Hematopoietic multipotent progenitor cell treated with erythropoietin and hydrocortisone succinate and interleukin-3 and kit ligand, for 17 days (in vitro differentiated cells): ENCODE measurements around the gene TAL1.

Source experiments
- DNase-seq: peaks from one replicate; pipeline ENCODE4 v3.0.0-alpha.2; 2015; ENCODE audit warnings: low spot score

Gene TAL1

DNA sequence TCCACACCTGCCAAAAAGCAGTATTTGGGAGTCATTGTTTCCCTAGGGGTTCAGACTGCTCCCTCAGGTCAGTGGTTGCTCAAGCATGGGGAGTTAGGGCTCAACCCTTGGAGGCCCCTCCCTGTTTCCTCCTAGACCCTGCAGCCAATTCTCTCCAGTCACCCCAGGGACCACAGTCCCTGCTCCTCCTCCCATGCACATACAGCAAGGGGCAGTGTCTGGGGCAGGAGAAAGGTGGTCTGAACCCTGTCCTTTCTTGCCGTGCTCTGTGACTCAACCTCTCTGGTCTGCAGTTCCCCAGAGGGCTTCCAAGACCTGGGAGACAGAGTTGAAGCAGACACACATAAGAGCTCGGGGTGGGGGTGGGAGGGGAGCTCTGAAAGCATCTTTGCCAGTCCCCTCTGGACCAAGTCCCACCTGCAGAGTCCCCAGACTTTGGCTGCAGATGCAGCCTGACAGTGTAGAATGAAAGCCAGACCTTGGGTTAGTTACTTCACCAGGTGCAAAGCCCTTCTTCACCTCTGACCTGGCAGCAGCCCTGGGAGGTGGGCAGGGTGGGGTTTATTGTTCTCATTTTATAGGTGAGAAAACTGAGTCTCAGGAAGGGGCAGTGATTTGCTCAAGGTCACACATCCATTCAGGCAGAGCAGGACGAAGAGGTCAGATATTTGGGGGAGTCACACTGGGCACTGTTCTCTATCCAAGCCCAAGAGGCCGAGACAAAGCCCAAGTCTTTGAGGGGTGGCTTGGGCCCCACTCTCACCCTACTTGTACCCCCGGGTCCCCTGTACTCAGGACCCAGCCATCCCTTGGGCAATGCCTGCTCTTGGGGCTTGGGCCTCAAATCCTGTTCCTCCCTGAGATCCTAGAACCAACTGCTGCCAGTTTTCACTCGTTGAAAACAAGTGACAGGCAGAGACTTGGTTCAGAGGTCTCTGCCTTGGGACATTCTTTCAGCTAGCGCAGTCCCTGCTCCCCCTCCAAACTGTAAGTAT, 42.9 kb downstream of the TAL1 start:
- peak; percentile 59 for DNase-seq

DNA sequence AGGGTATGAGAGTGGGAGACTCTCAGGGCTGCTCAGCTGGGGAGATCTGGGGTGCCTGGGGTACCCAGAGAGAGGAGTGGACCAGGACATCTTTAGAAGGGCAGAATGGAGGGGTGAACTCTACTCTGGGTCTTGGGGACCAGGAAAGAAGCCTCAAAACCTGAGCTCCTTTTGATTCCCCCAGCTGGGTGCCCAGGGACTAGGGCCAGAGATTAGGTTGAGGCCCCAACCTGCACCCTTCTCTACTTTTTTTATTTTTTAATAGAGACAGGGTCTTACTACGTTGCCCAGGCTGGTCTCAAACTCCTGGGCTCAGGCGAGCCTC, 44.1 kb downstream of the TAL1 start:
- DNase-seq, result no peak

DNA sequence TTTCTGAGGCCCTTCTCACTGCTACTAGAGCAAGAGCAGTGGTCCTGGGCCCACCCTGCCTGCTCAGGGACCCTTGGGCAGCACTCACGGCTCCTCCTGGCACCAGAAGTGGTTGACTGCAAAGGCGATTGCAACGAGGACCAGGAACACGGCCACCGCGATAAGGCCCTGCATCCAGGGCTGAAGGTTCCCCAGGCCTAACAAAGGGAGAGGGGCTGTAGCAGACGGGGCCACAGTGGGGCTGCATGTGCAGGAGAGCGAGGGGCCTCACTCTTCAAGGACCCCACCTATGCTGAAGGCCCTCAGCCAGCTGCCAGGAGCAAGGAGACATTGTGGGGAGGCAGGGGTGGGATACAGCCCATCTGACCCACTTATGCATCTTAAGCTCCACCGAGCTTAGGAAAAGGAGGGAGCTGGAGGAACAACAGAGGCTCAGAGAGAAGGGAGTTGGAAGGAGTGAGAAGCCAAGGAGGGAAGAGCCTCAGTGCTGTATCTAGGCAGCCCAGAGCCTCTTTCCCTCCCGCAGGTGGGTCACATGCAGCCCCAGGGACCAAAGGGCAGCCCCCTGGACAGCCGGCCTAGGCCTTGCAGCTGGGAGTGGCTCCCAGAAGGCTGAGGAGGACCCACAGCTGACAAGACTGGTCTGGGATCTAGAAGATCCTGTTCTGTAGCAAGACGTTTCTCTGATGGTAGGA, 44.6 kb downstream of the TAL1 start:
- no peak for DNase-seq

DNA sequence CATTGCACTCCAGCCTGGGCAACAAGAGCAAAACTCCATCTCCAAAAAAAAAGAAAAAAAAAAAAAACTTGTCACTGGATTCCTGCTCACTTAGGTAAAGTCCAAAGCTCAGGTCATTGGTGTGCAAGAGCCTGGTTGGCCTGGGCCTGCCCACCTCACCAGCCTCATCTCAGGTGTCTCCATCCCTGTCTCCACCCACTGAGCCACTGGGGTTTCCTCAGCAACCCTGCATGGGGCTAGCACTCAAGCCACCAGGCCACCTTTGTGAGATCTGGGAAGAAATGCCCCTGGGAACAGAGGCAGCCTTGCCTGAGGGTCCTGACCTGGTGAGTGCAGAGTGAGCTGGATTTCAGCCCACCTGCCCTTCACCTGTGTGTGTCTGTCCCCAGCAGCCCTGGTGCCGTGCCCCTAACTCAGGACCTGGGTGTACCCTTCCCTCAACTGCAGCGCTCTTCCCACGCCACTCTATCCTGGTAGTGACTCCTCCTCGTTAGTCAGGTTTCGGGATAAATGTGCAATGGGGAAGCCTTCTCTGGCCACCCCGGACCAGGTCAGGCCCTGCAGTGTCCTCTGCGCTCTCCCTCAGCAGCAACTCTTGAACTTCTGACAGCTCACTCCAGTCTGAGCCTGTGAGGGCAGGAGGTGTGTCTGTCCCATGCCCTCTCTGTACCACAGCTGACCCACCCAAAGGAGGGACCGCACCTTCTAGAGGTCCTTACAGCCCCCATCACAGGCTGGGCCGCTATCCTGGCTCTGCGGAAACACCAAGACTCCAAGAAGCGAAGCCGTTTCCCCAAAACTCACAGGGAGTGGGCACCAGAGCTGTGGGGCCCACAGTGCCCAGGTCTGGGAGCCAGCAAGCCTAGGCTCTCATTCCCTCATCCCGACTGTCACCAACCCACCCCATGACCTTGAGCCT, 45.5 kb downstream of the TAL1 start:
- DNase-seq, result peak; percentile 31

DNA sequence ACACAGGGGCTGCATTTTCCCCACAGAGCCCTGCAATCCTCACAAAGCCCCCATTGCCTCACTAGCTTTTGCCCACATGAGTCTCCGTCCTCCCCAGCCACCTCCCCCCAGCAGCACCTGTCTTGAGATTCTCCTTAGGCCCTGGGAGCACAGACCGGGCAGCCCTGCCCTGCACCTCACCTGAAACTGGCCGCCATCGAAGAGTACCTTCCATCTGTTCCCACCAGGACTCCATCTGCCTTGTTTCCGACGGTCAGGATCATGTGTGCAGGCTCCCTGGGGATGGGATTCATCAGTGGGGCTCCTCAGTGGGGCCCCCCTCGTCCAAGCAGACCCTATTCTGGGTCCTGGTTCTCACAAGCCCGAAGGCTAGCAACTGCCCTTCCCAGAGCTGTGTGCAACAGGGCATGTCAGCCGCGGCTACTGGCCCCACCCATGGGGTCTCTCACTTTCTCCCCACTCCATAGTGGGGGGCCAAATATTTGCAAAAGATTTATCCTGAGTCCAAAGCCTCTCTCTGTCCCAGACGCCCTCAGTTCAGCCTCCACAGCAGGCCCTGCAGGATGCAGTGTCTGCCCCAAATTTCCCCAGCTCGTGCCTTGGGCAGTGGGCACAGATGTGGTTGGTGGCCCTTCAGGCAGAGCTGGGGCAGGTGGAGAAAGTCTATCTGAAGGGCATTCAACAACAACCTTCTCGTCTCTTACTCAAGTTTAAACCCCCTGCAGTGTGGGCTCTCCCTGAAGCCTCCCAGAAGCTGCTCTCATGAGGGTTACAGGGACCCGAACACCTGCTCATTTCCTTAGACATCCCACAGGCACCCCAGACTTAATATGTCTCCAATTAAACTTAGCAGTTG, 47.0 kb downstream of the TAL1 start:
- peak; percentile 16 for DNase-seq

DNA sequence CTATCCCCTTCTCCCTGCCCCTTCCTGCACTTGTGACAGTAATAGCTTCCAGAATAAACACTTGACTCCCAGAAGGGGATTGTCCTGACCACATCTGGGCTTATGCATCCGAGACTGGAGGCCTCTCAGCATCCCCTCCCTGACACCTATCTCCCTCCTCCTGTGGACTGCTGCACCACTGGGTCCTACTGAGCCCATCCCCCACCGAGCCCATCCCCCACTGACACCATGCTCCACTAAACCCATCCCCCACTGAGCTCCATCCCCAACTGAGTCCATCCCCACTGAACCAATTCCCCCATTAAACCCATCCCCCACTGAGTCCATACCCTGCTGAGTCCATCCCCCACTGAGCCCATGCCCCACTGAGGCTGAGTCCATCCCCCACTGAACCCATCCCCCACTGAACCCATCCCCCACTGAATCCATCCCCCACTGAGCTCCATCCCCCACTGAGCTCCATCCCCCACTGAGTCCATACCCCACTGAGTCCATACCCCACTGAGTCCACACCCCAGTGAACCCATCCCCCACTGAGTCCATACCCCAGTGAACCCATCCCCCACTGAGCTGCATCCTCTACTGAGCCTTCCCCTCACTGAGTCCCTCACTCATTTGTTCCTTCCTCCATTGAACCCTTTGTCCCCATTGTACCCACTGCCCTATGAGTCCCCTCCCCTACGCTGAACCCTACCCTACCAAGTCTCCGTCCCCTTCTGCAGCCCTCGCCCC, 47.8 kb downstream of the TAL1 start:
- peak; percentile 38 for DNase-seq

DNA sequence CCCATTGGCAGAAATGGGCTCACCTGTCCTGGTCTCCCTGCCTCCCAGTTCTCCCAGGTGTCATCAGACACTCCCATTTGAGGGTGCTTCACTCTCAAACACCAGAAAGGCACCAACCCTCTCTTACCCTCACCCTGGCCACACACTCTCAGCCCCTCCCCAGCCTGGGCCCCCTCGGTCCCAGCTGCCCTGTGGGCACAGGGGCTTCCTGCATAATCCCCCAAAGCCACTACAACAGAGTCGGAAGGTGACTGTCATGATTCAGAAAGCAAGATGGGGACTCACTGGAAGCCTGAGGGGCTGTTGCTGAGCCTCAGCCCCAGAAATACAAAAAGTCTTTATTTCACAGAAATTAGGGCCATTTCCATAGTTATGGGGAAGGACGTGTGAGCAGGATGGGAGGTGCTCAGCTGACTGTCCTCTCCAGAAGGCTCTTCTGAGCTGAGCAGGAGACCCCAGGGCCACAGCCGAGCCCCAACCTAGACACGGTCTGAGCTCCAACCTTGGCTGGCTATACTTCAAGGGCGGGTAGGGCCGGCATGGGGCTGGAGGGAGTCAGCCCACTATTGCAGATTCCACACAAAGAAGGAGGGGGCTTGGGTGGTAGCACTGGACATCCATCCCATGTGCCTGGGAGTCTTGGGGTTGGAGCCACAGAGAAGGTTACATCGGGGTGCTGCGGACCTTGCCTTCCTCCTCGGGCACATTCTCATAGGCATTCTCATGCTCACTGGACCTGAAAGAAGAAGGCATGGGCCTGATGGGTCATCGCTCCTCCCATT, 48.5 kb downstream of the TAL1 start:
- DNase-seq, result no peak

DNA sequence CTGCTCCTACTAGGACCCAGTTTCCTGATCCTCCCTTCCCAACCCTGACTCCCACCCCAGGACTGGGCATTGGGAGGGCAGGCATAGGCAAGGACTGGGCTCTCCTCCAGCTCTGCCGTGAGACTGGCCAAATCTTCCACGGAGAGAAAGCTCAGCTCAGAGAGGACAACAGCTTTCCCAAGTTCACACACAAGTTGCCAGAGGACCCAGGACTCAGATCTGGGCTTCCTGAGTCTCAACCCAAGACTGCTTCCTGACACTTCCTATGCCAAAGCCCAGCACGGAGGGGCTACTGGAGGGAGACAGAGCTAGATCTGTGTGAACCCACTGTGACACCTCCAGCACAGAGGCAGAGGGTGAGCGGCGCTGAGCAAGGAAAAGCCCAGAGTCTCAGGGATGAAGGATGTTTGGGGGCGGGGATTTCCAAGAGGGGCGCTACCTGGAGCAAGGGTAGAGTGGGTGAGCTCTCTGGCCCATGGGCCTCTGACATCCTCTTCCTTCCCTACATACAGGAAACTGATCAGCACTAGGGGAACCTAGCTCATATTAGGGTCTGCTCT, 49.3 kb downstream of the TAL1 start:
- DNase-seq, result peak; percentile 79

DNA sequence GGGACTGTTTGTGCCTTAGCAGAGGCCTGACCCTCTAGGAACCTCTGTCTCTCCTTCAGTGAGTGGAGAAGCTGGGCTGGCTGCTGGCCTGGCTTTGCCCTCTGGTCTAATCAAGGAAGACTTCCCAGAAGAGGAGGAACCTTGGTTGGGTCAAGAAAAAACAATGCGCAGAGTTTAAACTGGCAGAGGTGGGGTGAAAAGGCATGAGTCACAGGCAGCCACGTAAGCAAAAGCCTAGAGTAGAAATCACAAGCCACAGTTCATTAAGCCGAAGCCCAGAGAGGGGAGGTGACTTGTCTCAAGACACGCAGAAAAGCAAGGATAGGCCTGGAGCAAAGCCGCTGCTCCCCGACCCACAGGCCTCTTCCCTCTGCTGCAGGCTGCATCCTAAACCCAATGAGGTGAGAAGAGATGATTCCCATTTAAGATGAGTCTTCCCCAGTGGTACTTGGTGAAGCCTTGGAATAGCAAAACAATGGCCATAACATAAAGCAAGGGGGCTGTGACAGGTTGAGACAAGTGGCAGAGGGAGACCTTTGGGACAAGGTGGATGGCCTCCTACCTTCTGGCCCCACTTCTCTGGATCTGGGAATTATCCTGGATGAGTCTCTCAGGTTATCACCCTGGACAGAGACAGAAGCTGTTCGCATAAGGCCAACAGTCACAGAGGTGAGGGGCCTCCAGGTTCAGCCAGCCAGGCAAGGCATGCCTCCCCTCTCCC, 49.9 kb downstream of the TAL1 start:
- peak; percentile 95 for DNase-seq

DNA sequence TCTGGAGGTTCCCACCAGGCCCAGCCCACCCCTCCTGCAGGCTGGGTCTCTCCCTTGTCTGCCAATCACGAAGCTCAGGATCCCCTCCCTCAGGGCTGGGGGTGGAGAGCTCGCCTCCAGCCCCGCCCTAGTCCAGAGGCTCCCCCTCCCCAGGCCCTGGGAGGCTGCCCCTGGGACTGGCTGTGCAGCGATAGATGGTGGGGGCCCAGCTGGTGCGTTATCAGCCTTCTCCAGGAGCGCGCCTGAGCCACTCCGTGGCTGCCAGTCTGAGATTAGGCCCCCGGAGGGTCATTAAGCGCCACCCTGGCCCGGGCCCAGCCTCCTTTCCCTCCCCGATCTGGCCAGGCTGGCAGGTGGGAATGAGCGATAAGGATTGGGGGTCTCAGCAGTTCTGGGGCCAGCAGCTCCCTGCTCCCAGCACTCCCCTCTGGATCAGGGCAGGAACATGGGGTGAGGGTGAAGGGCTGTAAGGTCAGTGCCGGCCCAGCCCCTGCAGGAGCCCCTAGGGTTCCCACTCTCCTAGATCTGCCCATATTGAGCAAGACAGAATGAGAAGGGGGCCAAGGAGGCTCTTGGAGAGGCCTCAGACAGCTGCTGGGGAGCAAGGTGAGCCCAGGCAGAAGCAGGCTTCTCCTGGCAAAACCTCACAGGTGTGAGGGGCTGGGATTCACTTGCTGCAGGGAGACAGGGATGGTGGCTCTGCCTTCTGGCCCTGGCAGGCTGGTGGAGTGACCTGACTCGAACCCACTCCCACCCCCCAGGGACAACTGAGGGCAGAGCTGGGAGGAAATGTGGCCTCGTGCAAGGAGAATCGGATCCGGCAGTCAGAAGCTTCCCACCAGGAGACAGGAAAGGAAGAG, 50.7 kb downstream of the TAL1 start:
- DNase-seq, result peak; percentile 98

DNA sequence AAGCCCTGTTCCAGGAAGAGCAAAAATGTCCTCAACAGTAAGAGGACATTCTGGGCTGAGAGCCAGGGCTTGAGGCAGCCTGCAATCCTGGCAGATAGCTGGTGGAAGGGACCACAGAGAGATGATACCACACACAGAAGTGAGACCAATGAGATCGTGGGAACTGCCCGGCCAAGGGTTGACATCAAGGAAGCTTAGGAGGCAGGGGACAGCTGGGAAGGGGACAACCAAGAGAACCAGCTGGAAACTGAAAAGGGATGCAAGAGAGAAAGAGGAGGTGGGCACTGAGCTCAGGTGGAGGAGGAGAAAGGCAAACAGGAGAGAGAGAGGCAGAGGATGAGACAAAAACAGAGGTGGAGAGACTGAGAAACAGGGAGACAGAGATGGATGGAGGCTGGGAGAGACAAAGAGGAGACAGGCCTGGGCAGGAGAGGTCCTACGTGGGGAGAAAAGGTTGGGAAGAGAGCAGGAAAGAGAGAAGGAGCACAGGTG, 51.4 kb downstream of the TAL1 start:
- peak; percentile 91 for DNase-seq

DNA sequence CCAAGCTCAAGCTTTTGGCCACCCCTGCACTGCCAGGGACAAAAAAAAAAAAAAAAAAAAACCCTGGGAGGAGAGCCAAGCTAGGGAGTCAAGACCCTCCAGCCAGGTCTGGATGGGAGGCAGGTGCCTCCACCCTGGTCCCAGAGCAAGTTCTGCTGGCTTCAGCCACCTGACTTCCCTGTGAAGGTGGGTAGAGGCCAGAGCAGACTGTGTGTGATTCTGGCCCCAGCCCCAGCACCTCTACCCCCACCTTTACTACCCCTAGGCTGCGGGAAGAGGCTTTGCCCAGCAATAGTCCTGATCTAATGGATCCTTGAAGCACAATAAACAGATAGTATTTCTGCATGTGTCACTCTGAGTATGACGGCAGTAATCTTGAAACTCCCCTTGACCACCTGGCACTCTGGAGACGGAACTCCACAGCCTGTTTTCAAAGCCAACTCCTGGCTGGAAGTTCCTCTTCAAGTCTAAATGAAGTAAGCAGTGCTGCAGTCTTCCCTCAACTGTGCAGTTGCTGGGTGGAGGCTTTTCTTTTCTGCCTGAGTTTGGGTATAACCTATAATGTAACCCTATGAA, 51.9 kb downstream of the TAL1 start:
- DNase-seq, result peak; percentile 89

DNA sequence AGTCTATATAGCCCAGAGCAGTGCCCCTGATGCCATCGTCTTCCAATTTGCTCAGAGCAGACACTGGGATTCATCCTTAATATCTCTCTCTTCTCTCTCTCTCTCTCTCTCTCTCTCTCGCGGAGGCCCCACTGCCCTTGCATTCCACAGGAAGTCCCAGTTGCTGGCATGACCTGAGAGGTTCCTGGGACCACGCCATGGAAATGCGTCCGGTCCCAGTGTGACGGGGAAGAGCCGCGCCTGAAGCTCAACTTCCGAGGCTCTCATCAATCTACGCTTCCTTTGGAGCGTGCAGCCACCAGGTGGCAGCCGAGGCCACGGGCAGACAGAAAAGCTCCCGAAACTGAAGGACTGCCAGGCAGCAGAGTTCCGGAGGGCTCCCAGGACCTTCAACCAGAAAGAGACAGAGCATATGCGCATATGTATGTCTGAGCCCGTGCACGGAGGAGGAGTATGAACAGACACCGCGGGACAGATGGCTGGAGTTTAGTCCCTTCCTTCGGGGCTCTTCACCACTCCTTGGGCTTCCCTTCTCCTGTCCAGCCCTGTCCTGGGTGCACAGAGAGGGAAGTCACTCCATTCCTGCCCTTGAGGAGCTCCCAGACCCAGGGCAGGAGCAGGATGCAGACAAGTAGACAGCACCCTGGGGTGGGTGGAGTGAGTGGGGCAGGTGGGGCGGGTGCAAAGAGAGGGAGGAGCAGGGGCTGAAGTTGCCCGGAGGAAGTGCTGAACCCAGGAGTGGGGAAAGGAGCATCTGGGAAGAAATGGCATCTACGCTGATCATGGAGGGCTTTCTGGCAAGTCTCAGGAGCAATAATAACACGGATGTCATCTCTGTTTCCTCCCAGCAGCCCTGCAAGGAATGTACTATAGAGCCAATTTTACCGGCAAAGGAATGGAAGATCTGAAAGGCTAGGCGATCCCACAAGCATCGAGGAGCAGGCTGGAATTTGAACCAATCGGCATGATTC, 52.7 kb downstream of the TAL1 start:
- DNase-seq, result peak; percentile 95

DNA sequence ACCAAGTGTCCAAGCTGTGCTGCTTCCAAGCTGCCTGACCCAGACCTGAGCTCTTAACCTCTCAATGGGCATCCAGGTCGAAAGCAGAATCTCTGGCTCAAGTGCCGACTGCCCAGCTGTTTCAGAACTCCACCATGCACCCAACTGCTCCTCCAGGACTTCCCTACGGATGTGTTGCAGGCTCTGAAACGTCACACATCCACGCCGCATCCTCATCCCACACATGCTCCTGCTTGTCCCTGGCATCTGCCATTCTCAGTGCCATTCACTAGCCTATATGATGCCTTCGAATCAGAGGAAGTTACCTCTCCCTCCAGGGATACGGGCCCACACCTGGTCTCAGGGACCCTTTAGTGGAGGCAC, 53.4 kb downstream of the TAL1 start:
- no peak for DNase-seq

DNA sequence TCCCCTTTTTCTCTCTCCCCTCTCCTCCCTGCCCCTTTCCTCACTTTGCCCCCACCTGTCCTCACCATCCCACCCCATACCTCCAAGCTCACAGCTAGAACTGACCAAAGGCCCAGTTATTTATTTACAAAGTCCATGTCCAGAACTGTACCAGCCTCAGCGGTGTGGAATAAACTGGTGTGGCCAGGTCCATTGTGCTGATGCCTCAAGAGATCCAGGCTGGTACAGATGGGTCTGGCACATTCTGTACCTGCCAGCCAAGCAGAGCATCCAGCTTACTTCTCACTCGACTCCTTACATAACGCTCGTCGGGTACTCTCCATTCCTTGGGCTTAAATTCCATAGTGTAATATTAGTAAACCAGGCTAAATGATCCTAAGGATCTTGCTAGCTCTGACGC, 54.0 kb downstream of the TAL1 start:
- no peak for DNase-seq
